Glutamatergic neuron (in vitro differentiated cells): ENCODE data around the gene FAM9A. TPM values are rescaled to one million over a fixed set of nuclear protein-coding genes. Genes with fewer than 3 reads are reported as not detected.

Experiments used
- DNase-seq: peaks from one replicate; pipeline ENCODE4 v3.0.0; 2022
- H3K27ac Mint-ChIP-seq: one replicate; pipeline ENCODE4 v1.8.0; 2020; ENCODE audit warnings: mild to moderate bottlenecking, mixed read lengths, inconsistent platforms; ENCODE audit not compliant: unreplicated experiment
- H3K27me3 Mint-ChIP-seq: one replicate; pipeline ENCODE4 v1.8.0; 2020; ENCODE audit warnings: mild to moderate bottlenecking, moderate library complexity, mixed read lengths, inconsistent platforms; ENCODE audit not compliant: unreplicated experiment
- H3K36me3 Mint-ChIP-seq: one replicate; pipeline ENCODE4 v1.8.0; 2020; ENCODE audit warnings: mild to moderate bottlenecking, mixed read lengths, inconsistent platforms; ENCODE audit not compliant: unreplicated experiment
- H3K4me1 Mint-ChIP-seq: one replicate; pipeline ENCODE4 v1.8.0; 2020; ENCODE audit warnings: mild to moderate bottlenecking, low read depth, mixed read lengths, inconsistent platforms; ENCODE audit not compliant: unreplicated experiment
- H3K4me3 Mint-ChIP-seq: one replicate; pipeline ENCODE4 v1.8.0; 2020; ENCODE audit warnings: mild to moderate bottlenecking, mixed read lengths, inconsistent platforms; ENCODE audit not compliant: unreplicated experiment
- H3K9me3 Mint-ChIP-seq: one replicate; pipeline ENCODE4 v1.8.0; 2020; ENCODE audit warnings: mild to moderate bottlenecking, moderate library complexity, mixed read lengths, inconsistent platforms; ENCODE audit not compliant: unreplicated experiment
- CTCF ChIP-seq: fragments of 200-600 bp; sonication (generic); IDR thresholded peaks from one replicate; pipeline ENCODE4 v1.5.0; 2021; ENCODE audit not compliant: partially characterized antibody, unreplicated experiment
- total RNA-seq: library from RNA; stranded (reverse); fragmentation: NEBNext Ultra II Directional; extraction: Animal tissue kit (Norgen Biotek cat#: 25700); gene quantifications from one replicate; pipeline ENCODE4 v1.2.1, GENCODE V29; 2021; ENCODE audit not compliant: unreplicated experiment

The FAM9A gene
- total RNA-seq, 1 donor from 2014 or later: not detected

DNA sequence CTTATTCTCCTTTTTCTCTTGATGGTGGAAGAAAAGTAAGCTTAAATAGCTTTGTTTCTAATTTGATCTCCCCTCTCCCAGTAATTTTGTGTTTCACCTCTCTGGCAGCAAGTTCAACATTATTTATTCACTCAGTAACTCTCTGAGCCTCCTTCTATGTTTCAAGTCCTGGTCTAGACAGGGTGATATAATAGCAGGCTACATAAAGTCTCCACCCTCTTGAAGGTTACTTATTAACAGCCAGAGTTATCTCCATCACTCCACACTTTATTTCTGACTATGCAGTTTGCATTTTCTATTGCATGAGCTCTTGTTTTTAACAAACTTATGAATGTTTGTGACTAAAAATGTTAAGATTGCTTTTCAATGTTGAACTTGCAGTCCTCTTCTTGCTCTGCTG, 51.5 kb downstream of the FAM9A start:
- TF ChIP-seq CTCF: no peak
- Mint-ChIP-seq H3K4me1 (peaks cover 2% of the 10 kb centered on the region), H3K4me3 (no peak overlapping the region), H3K36me3 (no peaks in the 10 kb centered on the region), H3K9me3 (no peaks in the 10 kb centered on the region), H3K27me3 (peaks cover 4% of the 10 kb centered on the region), H3K27ac (no peak overlapping the region)
- no peak for DNase-seq

DNA sequence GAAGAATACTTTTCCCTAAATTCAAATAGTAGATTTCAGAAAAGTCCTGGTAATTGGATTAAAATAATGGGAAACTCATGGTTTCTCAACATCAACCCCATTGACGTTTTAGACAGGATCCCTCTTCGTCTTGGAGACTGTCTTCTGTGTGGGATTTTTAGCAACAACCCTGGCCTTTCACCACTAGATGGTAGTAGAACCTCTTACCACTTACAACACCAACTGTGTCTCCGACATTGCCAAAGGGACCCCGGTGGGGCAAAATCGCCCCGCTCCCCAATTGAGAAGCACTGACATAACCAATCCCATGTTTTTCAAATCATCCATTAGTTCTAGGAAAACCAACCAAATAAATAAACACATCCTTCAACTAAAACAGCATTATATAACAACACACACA, 52.3 kb downstream of the FAM9A start:
- Mint-ChIP-seq H3K9me3 (no peaks in the 10 kb centered on the region), H3K4me1 (peaks cover 2% of the 10 kb centered on the region), H3K36me3 (no peaks in the 10 kb centered on the region), H3K27me3 (peaks cover 4% of the 10 kb centered on the region), H3K4me3 (no peak overlapping the region), H3K27ac (no peak overlapping the region)
- TF ChIP-seq CTCF: peak; percentile 46
- DNase-seq: no peak

DNA sequence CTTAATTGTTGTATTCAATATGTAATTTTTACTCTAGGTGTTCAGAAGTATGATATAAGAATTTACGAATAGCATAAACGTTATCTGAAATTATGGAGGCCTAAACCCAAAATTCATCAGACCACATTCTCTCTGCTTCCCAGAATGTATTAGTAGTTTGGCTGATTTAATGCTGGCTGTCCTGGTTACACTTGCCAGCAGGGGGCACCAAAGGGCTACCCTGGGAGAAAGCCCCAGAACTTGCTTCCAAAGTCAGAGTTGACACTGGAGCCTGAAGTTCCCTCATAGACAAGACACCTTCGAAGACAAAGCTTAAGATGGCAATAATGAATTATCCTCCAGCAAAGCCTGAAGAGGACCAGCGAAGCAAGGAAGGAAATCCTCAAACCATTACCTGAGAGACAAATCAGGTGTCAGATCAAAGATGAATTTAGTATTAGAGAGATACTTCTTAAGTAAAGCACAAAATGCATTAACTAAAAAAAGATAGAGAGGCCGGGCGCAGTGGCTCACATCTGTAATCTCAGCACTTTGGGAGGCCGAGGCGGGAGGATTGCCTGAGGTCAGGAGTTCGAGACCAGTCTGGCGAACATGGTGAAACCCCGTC, 58.0 kb downstream of the FAM9A start:
- DNase-seq: peak; percentile 70
- Mint-ChIP-seq H3K36me3 (no peaks in the 10 kb centered on the region), H3K4me3 (no peak overlapping the region), H3K9me3 (no peaks in the 10 kb centered on the region), H3K4me1 (no peaks in the 10 kb centered on the region), H3K27ac (no peak overlapping the region), H3K27me3 (peaks cover 1% of the 10 kb centered on the region)
- peak; percentile 72 for TF ChIP-seq CTCF

GRCh38 chrX:8741981-8742380, 59.2 kb downstream of the FAM9A start:
- Mint-ChIP-seq H3K27me3 (peaks cover 1% of the 10 kb centered on the region), H3K9me3 (no peaks in the 10 kb centered on the region), H3K4me3 (no peak overlapping the region), H3K4me1 (no peaks in the 10 kb centered on the region), H3K27ac (no peak overlapping the region), H3K36me3 (no peaks in the 10 kb centered on the region)
- no peak for DNase-seq
- TF ChIP-seq CTCF: no peak

Other genes with a start within 250 kb of the FAM9A start
- gene ANOS1, start 69.2 kb downstream of the FAM9A start, total RNA-seq: 1.0 TPM
- not detected for gene FAM9B, start 232.7 kb upstream of the FAM9A start, total RNA-seq